GM19372 (cell line): ENCODE measurements around the gene DBN1.

Experiments used
- ATAC-seq: cut with Tn5 transposase; IDR thresholded peaks from one replicate; pipeline ENCODE4 v1.9.1; 2021; ENCODE audit warnings: mild to moderate bottlenecking, low read depth, moderate library complexity; ENCODE audit not compliant: unreplicated experiment

The DBN1 gene

DNA sequence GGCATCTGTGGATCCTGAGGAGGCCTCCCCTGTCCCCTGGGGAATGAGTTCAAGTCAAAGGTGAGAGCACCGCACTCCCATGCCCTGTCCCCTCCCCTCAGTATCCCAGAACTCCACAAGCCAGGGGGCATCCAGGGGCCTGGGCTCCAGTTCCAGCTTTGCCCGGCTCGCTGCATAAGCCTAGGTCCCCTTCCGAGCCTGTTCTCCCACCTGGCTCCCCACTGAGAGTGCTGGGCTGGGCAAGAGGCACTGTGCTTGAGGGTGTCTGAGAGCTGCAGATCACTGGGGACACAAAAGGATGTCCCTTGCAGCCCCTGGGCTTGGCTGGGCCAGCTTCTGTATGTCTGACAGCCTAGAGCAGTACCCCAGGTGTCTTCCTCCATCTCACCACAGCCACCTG, 31.6 kb upstream of the DBN1 start:
- no peak for ATAC-seq

DNA sequence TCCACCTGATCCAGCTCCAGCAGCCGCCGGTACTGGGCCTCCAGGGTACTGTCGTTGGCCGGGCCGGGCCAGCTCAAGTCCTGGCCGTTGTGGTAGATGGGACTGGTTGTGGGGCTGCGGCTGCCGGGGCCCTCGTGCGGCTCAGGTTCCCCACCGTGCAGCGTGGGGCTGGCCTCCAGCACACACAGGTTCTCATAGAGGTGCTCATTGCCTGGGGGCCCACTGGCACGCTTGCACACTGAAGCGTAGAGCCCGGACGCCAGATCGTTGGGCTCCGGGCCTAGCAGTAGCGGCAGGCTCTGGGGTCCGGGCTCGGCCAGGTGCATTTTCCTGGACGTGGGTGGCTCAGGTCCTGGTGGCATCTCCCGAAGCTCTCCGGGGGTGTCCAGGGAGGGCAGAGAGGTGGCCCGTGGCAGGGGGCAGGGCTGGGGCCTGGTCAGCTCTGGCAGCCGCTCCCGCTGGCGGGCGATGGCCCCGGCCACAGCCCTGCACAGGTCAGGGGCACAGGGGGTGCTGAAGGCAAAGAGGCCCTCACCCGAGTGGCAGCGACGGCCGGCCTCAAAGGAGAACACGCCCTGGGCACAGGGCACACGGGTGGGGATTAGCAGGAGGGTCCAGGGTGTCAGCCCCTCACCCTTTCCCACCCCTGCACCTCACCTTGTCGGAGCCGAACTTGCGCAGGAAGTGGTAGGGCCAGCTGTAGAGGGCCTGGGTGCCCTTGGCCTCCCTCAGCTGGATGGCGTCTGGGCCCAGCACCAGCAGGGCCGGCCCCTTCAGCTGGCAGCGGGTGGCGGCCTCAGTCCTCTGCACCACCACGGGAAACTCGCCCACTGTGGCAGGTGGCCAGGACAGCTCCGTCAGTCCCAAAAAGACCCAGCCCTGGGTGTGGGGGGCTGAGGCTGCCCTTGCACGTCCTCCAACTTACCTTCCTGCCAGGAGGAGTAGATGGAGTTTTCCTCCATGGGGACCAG, 30.9 kb upstream of the DBN1 start:
- no peak for ATAC-seq

DNA sequence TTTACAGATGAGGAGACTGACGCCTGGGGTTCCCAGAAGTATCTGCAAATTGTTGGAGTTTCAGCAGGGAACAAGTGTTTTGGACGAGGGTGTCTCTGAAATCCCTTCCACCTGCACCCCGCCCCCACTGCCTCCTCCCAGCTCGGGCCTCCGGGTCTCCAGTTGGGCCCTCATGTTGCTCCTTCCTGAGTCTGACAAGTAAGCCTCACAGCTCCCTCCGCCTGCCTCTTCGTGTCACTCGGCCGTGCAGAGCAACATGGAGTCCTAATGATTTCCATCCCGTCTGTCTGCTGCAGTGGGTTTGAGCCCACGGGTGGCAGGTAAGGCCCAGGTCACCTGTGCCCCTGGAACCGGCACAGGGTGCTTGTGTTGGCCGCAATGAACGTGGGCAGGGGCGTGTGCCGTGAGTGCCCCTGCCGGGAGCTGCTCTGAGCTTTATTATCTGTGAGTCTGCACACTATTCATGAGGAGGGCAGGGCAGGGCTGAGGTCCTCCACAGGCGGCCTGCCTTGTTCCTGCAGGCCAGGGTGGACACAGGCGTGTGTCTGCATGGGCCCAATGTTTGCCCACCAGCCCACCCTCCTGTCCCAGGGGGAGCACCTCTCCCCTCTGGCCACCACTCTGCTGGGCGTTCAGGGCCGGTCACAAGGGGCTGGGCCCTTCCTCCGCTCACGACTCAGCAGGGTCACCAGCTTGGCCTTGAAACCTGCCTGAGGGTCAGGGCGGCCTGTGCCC, 30.1 kb upstream of the DBN1 start:
- ATAC-seq: no peak

DNA sequence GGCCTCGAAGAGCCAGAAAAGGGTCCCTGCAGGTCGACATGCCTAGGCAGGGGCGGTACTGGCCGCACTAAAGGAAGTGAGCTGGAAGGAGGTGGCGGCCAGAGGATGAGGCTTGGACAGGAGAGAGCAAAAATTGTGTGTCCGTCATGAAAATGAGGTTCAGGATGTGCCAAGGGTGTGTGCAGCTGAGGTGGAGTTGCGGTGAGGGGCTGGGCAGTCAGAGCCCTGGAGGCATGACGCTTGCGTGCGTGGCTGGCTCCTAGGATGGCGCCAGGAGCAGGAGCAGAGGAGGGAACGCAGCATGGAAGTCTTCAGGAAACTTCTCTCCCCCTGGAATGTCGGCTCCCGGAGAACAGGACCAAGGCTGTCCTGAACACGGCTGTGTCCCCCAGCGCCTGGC, 29.5 kb upstream of the DBN1 start:
- ATAC-seq: no peak

DNA sequence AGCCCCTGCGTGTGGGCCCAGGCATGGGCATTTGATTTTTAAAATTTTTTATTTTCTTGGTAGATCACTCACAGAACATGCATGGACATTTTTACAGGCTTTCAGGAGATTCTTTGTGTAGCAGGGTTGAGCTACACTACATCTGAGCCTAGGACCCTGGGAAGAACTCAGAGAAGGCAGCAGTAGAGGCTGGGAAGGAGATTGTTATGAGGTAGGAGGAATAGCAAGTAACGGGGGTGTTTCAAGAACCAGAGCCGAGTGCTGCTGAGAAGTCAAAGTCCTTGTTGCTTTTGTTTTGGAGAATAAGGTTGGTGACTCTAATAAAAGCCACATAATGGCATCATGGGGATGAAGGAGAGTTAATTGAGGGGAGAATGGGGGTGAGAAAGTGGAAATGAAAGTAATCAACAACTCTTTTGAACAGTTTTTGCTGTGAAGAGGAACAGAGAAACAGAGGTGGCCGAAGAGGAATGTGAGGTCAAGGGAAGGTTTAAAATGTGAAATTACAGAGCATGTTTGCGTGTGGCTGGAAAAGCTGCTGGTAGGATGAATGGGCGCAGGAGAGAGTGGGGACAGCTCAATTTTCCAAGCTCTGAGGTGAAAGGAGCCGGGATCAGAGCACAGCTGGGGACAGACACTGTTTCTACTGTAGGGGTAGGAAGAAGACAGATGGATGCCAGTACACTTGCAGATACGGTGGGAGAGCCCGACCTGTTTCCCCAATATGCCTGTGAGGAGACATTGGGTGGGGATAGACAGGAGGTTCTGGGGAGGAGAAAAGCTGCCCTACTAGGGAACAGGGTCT, 28.6 kb upstream of the DBN1 start:
- ATAC-seq: no peak

DNA sequence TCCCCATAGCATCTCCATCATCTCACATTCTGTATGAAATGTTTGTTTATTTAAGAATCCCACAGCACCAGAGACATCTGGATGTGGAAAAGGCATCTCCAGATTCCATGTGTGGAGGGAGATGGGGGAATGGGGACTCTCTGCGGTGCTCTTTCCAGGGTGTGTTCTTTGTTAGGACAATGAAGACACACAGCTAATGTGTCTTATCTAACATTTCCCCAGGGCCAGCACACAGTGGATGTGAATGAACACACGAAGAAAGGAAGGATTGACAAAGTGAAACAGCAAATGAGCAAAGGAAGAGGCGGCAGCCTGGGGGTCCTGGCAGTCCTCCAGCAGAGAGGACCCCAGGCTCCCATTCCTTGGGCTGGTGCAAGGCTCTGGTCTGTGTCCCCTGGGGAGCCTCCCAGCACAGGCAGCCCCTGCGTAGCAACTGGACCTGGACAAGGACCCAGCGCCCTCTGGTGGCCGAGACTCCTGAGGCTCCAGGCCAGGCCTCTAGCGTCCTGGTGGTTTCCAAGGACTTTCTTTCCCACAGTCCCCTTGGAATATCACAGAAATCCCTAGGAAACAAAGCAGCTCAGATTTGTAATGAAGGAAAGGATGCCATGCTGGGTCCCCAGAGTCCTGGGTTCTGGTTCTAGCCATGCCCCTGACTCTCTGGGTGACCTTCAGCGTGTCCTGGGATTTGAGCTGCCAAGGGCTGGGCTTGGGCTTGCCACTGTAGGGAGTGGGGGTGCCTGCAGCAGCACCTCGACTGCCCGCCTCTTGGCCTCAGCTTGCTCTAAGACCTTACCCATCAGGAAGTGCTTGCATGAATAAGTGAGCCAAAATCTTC, 27.5 kb upstream of the DBN1 start:
- no peak for ATAC-seq

DNA sequence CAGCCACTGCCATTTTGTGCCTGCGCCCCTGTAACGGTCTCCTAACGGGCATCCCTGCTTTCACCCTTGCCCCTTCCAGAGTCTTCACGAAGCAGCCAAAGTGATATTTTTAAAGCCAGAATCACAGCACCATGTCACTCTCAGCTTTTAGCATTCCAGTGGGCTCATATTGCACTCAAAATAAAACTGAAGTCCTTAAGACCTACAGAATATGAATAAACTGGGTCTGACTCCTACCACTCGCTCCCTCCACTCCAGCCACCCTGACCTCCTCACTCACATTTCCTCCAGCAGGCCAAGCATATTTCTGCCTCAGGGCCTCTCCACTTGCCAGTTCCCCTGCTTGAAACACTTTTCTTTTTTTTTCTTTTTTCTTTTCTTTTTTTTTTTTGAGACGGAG, 26.4 kb upstream of the DBN1 start:
- ATAC-seq: no peak

DNA sequence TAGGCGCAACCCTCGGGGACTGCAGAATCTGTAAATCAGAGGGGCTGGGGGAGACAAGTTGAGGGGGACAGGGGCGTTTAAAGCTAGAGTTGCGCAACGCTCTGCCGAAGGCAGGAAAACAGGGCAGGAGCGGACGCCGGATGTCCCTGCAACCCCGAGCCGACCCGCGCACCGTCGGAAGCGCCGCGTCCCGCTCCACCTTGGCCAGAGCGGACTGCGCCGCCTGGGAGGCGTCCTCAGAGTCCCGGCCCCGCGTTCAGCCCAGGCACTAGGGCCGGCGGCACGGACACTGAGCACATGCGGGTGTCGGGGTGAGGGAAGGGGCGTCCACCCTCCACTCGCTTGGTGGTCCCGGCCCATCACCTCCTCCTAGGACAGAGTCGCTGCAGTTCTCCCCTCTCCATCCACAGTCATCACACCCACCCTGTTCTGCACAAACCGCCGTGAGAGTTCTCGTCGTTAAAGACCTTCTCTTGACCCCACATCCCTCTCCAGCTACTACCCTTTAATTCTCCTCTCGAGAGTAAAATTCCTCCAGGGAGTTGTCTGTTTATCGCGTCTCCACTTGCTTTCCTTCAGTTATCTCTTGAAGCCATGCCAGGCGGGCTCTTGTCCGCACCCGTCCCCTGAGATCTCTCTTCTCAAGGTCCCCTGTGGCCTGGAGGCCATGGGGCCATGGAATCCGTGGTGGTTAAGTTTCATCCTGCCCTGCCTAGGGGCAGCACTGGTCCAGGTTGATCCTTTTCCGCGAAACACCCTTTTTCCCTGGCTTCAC, 24.8 kb upstream of the DBN1 start:
- ATAC-seq: no peak

DNA sequence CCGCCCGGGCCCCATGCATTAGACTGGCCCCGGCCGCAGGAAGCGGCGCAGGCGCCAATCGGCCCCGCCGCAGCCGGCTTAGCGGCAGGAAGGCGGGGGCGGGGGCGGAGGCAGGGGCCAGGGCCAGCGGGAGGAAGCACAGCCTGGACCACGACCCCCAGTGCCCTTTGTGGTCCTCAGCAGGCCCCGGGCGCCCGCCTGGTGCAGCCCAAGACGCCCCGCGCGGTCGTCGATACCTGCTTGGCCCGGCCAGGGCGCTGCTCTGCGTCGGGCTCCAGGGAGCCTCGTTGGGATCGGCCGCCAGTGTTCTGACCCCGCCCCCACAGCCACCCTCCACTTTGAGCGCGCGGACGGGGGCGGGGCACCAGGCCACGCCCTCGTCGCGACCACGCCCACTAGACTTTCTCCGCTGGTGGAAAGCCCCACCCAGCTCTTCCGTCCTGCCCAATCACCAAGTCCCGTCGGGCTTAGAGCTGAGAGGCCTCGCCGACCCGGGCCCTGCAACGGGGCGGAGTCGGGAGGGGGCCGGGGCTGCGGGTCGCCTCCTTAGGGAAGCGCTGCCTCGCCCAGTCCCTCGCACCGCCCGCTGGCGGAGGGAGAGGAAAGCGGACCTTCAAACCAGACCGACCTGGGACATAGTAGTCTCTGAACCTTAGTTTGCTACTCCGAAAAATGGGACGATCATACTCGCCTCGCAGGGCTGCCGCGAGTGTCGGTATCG, 24.0 kb upstream of the DBN1 start, which contains the start of gene PDLIM7:
Gene PDLIM7, minus strand, starts transcription at position 313 of the 721 bp plus-strand sequence. CDS start 1,092 bp downstream, outside the sequence.
- ATAC-seq: peak; percentile 75

DNA sequence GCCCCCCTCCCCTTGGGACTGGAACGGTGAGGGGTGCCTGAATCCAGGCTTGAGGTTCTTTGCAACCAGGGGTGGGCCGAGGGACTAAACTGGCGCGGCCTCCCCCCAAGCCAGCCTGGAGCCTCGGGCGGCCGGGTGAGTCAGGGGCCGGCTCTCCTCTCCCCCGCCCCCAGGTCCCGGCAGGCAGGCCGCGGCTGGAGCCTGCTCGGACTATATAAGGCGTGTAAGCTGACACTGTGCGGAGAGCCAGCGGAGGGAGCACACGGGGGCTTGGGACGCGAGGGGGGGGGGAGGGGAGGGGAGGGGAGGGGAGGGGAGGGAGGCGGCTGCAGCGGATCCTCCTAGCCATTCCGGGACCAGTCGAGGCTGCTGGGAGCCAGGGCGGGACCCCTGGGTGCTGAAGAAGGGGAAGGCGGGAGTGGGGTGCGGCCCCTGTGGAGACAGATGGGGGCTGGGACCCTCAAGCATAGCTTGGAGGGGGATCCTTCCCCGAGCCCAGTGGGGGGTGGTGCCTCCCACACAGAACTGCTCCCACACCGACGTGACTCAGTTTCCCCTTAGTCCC, 23.4 kb upstream of the DBN1 start:
- ATAC-seq: no peak

DNA sequence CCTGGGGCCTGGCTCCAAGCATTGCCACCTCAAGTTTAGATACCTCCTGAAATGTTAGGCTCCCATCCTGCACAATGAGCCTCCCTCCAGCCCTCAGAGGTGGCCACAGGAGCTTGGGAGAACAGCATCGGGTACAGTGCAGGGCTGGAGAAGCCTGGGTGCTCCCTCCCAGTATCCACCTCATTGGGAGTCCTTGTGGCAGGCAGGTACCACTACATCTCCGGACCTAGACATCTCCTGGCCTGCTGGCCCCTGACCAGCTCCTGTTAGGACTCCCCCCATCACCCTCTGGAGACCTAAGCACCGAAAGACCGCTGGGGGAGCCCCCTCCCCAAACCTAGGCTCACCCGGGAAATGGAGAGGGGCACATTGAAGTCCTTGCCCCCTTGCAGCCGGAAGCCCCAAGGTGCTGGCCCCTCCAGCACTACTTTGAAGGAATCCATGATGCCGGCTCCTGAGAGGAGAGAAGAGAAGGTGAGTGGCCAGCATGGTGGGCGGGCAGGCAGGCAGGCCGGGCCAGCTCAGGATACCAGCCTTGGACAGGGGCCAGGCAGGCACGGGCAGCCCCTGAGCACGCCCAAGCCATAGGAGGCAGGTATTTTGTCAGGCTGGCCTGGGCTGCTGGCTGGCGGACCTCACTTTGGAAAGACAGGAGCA, 22.8 kb upstream of the DBN1 start:
- ATAC-seq: no peak

DNA sequence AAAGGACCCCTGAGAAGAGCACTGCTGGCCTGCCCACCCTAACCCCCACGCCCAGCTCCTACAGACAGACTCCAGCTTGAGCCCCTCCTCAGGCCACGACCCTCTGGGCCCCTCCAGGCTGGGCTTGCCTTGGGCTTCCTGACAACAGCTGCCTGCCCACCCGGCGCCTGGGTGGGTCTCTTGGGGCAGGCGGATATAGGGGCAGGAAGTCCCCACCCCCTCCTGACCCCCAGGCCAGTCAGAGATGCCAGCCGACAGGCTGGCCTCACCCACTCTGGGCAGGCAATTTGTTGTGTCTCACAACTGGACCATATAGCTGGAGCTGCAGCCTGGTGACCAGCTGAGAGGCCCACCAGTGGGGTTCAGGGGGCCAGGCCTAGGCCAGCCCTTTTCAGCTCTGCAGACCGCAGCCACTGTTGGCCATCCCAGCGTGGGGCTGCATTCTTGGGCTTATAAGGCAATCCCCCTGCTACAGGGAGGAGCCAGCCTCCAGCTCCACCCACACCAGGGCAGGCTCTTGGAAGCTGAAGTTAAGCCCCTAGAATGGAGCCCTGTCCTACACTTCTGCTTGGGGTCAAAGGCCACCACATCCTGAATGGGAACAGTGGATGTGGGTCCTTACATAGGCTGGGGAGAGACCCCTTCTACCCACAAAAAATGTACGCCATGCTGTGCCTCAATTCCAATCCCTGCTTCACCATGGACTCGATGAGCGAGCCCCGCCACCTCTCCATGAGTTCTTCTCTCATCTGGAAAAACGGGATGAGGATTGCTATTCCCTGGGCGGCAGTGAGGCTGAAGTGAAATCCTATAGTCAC, 22.0 kb upstream of the DBN1 start:
- ATAC-seq: no peak

DNA sequence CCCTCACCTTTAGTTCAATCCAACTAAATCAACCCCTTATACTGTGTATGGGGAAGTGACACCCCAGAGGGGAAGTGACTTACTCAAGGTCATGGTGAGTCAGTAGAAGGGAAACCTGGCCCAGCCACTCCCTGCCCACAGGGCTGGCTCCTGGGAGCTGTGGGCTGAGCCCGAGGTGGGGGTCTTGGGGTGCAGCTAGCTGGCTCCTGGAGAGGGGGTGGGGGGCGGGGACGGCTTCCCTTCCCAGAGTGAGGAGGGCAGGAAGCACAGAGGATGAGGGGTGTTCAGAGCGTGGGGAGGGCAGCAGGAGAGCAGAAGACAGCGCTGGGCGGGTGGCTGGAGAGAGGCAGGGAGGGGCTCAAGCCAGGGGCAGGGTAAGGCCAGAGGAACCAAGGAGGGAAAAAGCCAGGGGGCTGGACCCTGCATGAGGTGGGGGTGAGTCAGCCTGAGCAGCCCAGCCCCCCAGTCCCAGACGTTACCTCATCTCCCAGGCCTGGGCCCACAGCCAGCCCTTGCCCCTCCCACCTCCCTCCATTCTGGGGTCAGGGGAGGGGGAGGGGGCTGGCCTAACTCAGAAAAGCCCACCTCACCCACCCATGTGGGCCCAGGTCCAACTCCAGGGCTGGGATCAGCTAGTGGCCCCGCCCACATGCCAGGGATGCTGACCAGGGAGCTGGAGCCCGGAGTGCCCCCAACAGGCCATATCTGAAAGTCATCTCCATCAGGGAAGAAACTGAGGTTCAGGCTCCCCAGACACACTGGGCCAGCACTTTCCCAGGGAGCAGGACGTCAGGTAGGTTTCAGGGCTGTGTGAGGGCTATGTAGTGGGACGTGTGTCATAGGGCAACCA, 21.1 kb upstream of the DBN1 start:
- ATAC-seq: no peak

DNA sequence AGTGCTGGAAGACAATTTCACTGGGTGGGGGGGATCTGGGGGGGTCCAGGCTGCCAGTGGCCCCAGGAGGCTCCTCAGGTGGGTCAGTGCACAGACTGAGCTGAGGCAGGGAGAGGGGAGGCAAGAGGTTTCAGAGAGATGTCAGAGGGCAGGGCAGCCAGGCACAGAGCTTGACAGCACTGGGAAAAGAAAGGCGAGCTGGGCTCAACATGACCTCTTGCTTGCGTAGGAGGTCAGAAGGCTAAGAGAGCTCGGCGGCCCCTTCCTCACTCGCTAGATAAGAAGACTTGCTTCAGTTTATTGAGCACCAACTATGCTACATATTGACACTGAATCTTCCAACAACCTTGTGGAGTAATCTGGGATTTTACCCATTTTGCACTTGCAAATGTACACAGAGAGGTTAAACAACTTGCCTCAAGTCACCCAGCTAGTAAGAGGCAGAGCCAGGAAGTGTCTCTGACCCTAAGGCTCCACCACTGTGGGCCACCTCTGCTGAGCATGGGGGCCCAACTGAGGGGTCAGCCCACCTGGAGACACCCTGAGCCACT, 20.4 kb upstream of the DBN1 start:
- ATAC-seq: no peak

DNA sequence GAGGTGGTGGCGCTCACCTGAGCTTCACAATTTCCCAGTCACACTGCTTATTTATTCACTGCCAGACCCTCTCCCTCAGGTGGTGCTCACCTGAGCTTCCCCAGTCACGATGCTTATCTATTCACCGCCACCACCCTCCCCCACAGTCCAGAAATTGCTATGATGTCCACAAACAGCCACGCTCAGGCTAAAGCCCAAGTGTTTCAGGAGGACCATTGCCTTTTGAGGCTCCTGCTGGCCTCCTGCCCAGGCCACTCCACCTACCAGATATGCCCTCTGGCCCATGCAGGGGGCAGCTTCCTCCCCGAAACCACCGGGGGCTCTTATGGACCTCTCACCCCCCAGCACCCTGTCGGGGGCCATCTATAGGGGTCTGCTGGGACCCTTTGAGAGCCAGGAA, 19.4 kb upstream of the DBN1 start:
- no peak for ATAC-seq
